HepG2 (cell line): ENCODE data around the gene CNOT6. TPM values are rescaled to one million over a fixed set of nuclear protein-coding genes. Genes with fewer than 3 reads are reported as not detected.

Experiments
- ATAC-seq: fragments of 200-7000 bp; cut with Tn5 transposase; 3 replicates; pipeline ENCODE4 v1.9.1; 2020; ENCODE audit warnings: mild to moderate bottlenecking, moderate library complexity
- BruUV-seq: library from RNA; stranded (reverse); fragments of 400-500 nt; replicated peaks from 2 replicates; lab custom pipeline; 2021; lab: Mats Ljungman, UMichigan
- CTCF ChIA-PET: fragments of 300-600 bp; formaldehyde crosslinking; extraction: SDS; loops from one replicate; lab custom pipeline; 2021; ENCODE audit warnings: low total read pairs, inconsistent platforms, low intra/inter-chr PET ratio; lab: Yijun Ruan, JAX
- POLR2A ChIA-PET: fragments of 350-600 bp; sonication (Branson Sonifier 250); formaldehyde crosslinking; loops from one replicate; lab custom pipeline; 2020; ENCODE audit warnings: antibody characterized with exemption, inconsistent platforms; lab: Yijun Ruan, JAX
- DNase-seq: peaks from one replicate; pipeline ENCODE4 v3.0.0-alpha.2; 2015; ENCODE audit warnings: low spot score
- FAIRE-seq: peaks from 3 replicates; lab custom pipeline; 2011; peaks lifted over from hg19 to GRCh38; lab: Jason Lieb, UNC
- H2AFZ ChIP-seq: one replicate; pipeline ENCODE4 v1.6.1; 2011; ENCODE audit warnings: low read length, inconsistent platforms
- H3K27ac ChIP-seq: fragments of 300-600 bp; 3 replicates; pipeline ENCODE4 v1.8.0; 2011; ENCODE audit warnings: mixed run types, mild to moderate bottlenecking, mixed read lengths, low read length, inconsistent platforms; ENCODE audit not compliant: insufficient read depth; ENCODE audit errors: extremely low read length
- H3K27me3 ChIP-seq, 2 experiments: fragments of 200-600 bp in 1 of 2; 2 replicates in 1 of 2; 3 replicates in 1 of 2; pipeline versions ENCODE4 v1.6.0 to v1.8.0; 2011; ENCODE audit warnings: low read length in 2 of 2, mild to moderate bottlenecking in 2 of 2, moderate library complexity in 2 of 2, inconsistent platforms in 1 of 2; ENCODE audit not compliant: insufficient read depth in 2 of 2, control insufficient read depth in 1 of 2
- H3K36me3 ChIP-seq, 2 experiments: fragments of 200-600 bp in 1 of 2; replicated peaks in 1 of 2; 2 replicates in 1 of 2; 3 replicates in 1 of 2; pipeline versions ENCODE4 v1.5.1 to v1.8.0; 2011; ENCODE audit warnings: low read length in 2 of 2, inconsistent platforms in 1 of 2; ENCODE audit not compliant: insufficient read depth in 2 of 2, control insufficient read depth in 1 of 2
- H3K4me1 ChIP-seq: 2 replicates; pipeline ENCODE4 v1.5.1; 2012; ENCODE audit warnings: low read length, inconsistent platforms; ENCODE audit not compliant: insufficient read depth
- H3K4me2 ChIP-seq: 2 replicates; pipeline ENCODE4 v1.6.0; 2011; ENCODE audit warnings: low read depth, low read length, inconsistent platforms
- H3K4me3 ChIP-seq, 3 experiments: fragments of 200-600 bp in 1 of 3; sonication (generic), shearing (Covaris generic) in 1 of 3; replicated peaks in 1 of 3; 2 replicates each; pipeline ENCODE4 v1.5.1; 2011 to 2016; ENCODE audit warnings: low read length in 3 of 3, inconsistent platforms in 2 of 3, low read depth in 2 of 3, mild to moderate bottlenecking in 2 of 3, control low read depth in 1 of 3, mixed read lengths in 1 of 3; ENCODE audit not compliant: insufficient read depth in 1 of 3
- H3K79me2 ChIP-seq: one replicate; pipeline ENCODE4 v1.6.1; 2011; ENCODE audit warnings: low read length, inconsistent platforms; ENCODE audit not compliant: insufficient read depth
- H3K9ac ChIP-seq: 2 replicates; pipeline ENCODE4 v1.6.0; 2011; ENCODE audit warnings: mild to moderate bottlenecking, low read depth, low read length, inconsistent platforms; ENCODE audit not compliant: insufficient read depth
- H3K9me3 ChIP-seq: 2 replicates; pipeline ENCODE4 v1.5.1; 2012; ENCODE audit warnings: mild to moderate bottlenecking, low read length
- H4K20me1 ChIP-seq: 2 replicates; pipeline ENCODE4 v1.6.0; 2011; ENCODE audit warnings: inconsistent platforms, mild to moderate bottlenecking, low read length, moderate library complexity; ENCODE audit not compliant: insufficient read depth
- EED ChIP-seq: sonication (generic); formaldehyde crosslinking; IDR thresholded peaks from 2 replicates; pipeline ENCODE4 v1.5.0; 2020; ENCODE audit warnings: mild to moderate bottlenecking, missing genetic modification reagents
- MIER3 ChIP-seq: IDR thresholded peaks from 2 replicates; pipeline ENCODE4 v1.6.1; 2016; ENCODE audit warnings: missing compliant biosample characterization, borderline replicate concordance
- NCOR1 ChIP-seq: fragments of 200-600 bp; sonication (generic); IDR thresholded peaks from 2 replicates; pipeline ENCODE4 v1.7.0; 2017; ENCODE audit warnings: antibody characterized with exemption, low read length, borderline replicate concordance
- PAWR ChIP-seq: sonication (generic); formaldehyde crosslinking; IDR thresholded peaks from 2 replicates; pipeline ENCODE4 v1.4.0; 2020; ENCODE audit warnings: missing genetic modification reagents, mild to moderate bottlenecking, borderline replicate concordance
- PRPF4 ChIP-seq: fragments of 200-400 bp; formaldehyde crosslinking; IDR thresholded peaks from 2 replicates; pipeline ENCODE4 v1.6.1; 2016; ENCODE audit warnings: low read length, low read depth; ENCODE audit not compliant: poor library complexity, severe bottlenecking
- RAD51 ChIP-seq: fragments of 450-650 bp; IDR thresholded peaks from 2 replicates; pipeline ENCODE4 v1.6.1; 2016; ENCODE audit warnings: borderline replicate concordance
- RFX5 ChIP-seq: IDR thresholded peaks from 2 replicates; pipeline ENCODE4 v1.6.1; 2011; ENCODE audit warnings: low read depth, low read length, improper control_type of control experiment
- SAP130 ChIP-seq: IDR thresholded peaks from 2 replicates; pipeline ENCODE4 v1.6.1; 2016; ENCODE audit warnings: low read depth
- SNRNP70 ChIP-seq: fragments of 200-400 bp; formaldehyde crosslinking; IDR thresholded peaks from 2 replicates; pipeline ENCODE4 v1.6.1; 2017; ENCODE audit warnings: mild to moderate bottlenecking, low read depth, low read length, moderate library complexity
- ZFP37 ChIP-seq: sonication (generic); formaldehyde crosslinking; IDR thresholded peaks from 2 replicates; pipeline ENCODE4 v1.4.0; 2020; ENCODE audit warnings: missing genetic modification reagents, borderline replicate concordance
- ZNF121 ChIP-seq: sonication (generic); formaldehyde crosslinking; IDR thresholded peaks from 2 replicates; pipeline ENCODE4 v1.5.0; 2020; ENCODE audit warnings: mild to moderate bottlenecking, missing genetic modification reagents
- ZNF253 ChIP-seq: sonication (generic); formaldehyde crosslinking; IDR thresholded peaks from 2 replicates; pipeline ENCODE4 v1.8.0; 2022; ENCODE audit warnings: mild to moderate bottlenecking, missing genetic modification reagents, borderline replicate concordance
- ZNF414 ChIP-seq: sonication (generic); formaldehyde crosslinking; IDR thresholded peaks from 2 replicates; pipeline ENCODE4 v1.5.0; 2020; ENCODE audit warnings: missing genetic modification reagents
- ZNF501 ChIP-seq: sonication (generic); formaldehyde crosslinking; IDR thresholded peaks from 2 replicates; pipeline ENCODE4 v1.5.1; 2020; ENCODE audit warnings: mild to moderate bottlenecking, moderate library complexity, missing genetic modification reagents
- ZNF546 ChIP-seq: sonication (generic); formaldehyde crosslinking; conservative IDR thresholded peaks from 2 replicates; pipeline ENCODE4 v1.8.1; 2023; ENCODE audit warnings: mild to moderate bottlenecking, missing genetic modification reagents
- ZNF770 ChIP-seq: sonication (generic); formaldehyde crosslinking; IDR thresholded peaks from 2 replicates; pipeline ENCODE4 v1.5.0; 2020; ENCODE audit warnings: mild to moderate bottlenecking, missing genetic modification reagents
- ZNF773 ChIP-seq: sonication (generic); formaldehyde crosslinking; IDR thresholded peaks from 2 replicates; pipeline ENCODE4 v1.4.0; 2020; ENCODE audit warnings: missing genetic modification reagents, borderline replicate concordance
- ZNF776 ChIP-seq: sonication (generic); formaldehyde crosslinking; IDR thresholded peaks from 2 replicates; pipeline ENCODE4 v1.4.0; 2020; ENCODE audit warnings: mild to moderate bottlenecking, missing genetic modification reagents
- WGBS: methylation state at CpG from one replicate; pipeline ENCODE4 v1.1.6; 2017; ENCODE audit warnings: low lambda C conversion rate; 5-methylcytosine and 5-hydroxymethylcytosine counted together
- in situ Hi-C: cut with HindIII; loops from 2 replicates; pipeline ENCODE4 v1.10.0; 2017; ENCODE audit warnings: low pct_unique_long_range_greater_than_20kb; ENCODE audit not compliant: extremely low pct_ligation_motif_present
- intact Hi-C: fragments of 100-400 bp; cut with micrococcal nuclease; formaldehyde crosslinking; loops from one replicate; pipeline ENCODE4 v1.10.0; 2022; ENCODE audit not compliant: unreplicated experiment
- polyA plus RNA-seq, 8 experiments: library from polyadenylated mRNA; depleted of rRNA in 3 of 8; stranded (reverse) in 7 of 8; unstranded in 1 of 8; fragments of >200 nt; fragmentation: Illumina TruSeq in 4 of 8; extraction: Trizol in 4 of 8; gene quantifications; 2 replicates each; pipeline versions ENCODE4 v1.2.1 to v1.2.3, GENCODE V29; 2011 to 2016; ENCODE audit warnings: low read depth in 4 of 8, missing spikeins in 1 of 8, mixed read lengths in 1 of 8; ENCODE audit not compliant: insufficient read depth in 1 of 8
- total RNA-seq, 5 experiments: library from RNA; depleted of rRNA; stranded (reverse); fragments of >200 nt; fragmentation: Illumina TruSeq; extraction: Trizol; gene quantifications; 2 replicates each; pipeline ENCODE4 v1.2.3, GENCODE V29; 2016; ENCODE audit warnings: low read depth in 1 of 5
- TF ChIP-seq, protein P1 (sequence below): sonication (generic); formaldehyde crosslinking; IDR thresholded peaks from 2 replicates; pipeline ENCODE4 v1.4.0; 2020; ENCODE audit warnings: mild to moderate bottlenecking, low read depth, missing genetic modification reagents

Gene CNOT6
- total and polyA plus RNA-seq, 2 of the 13 experiments (the other 11 are each of a cell fraction or from before 2014, with no cell fraction given), result 8.8 to 9.1 TPM

DNA sequence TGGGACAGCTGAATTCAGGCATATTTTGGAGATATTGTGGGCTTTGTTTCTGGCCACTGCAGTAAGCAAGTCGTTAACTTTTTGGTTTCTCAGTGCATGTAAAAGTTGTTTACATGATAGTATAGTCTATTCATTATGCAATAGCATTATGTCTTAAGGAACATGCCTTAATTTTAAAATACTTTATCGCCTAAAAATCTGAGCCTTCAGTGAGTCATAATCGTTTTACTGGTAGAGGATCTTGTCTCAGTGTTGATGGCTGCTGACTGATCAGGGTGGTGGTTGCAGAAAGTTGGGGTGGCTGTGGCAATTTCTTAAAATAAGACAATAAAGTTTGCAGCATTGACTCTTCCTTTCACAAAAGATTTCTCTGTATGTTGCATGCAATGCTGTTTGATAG lies 92.0 kb downstream of the CNOT6 start:
- FAIRE-seq, result no peak
- no peak overlapping the region for H3K4me3 ChIP-seq
- H3K27ac ChIP-seq, result no peak overlapping the region
- H3K4me2 ChIP-seq, result no peak overlapping the region
- BruUV-seq, result no TSS peak
- no peaks in the 10 kb centered on the region for H3K36me3 ChIP-seq
- intact Hi-C loops, result no loop called here
- H3K4me1 ChIP-seq, result peaks cover 10% of the 10 kb centered on the region; the same call in 1 of the 2 replicates
- no peak for ATAC-seq
- no peaks in the 10 kb centered on the region for H4K20me1 ChIP-seq
- no peak overlapping the region for H3K9ac ChIP-seq
- WGBS, result 24% methylated on average over 3 of the region's 3 CpGs
- H3K79me2 ChIP-seq, result no peaks in the 10 kb centered on the region
- H3K27me3 ChIP-seq, result peaks cover 8 to 30% of the 10 kb centered on the region in 2 experiments
- ChIA-PET POLR2A (no interaction called here), CTCF (no interaction called here)
- no peaks in the 10 kb centered on the region for H3K9me3 ChIP-seq
- TF ChIP-seq PRPF4 (no peak), MIER3 (CRISPR knock-in tag) (no peak), ZNF414 (CRISPR knock-in tag) (no peak), ZNF776 (CRISPR knock-in tag) (no peak), ZNF121 (CRISPR knock-in tag) (no peak), EED (CRISPR knock-in tag) (no peak), ZNF773 (no peak), PAWR (CRISPR knock-in tag) (no peak), ZNF546 (CRISPR knock-in tag) (no peak), RFX5 (no peak), ZNF253 (CRISPR knock-in tag) (no peak), RAD51 (no peak), ZNF501 (CRISPR knock-in tag) (no peak), SAP130 (CRISPR knock-in tag) (no peak), SNRNP70 (no peak), ZNF770 (CRISPR knock-in tag) (no peak), NCOR1 (no peak), ZFP37 (CRISPR knock-in tag) (no peak)
- TF ChIP-seq, protein P1, sequence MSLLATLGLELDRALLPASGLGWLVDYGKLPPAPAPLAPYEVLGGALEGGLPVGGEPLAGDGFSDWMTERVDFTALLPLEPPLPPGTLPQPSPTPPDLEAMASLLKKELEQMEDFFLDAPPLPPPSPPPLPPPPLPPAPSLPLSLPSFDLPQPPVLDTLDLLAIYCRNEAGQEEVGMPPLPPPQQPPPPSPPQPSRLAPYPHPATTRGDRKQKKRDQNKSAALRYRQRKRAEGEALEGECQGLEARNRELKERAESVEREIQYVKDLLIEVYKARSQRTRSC (CRISPR knock-in tag), result no peak
- in situ Hi-C loops, result no loop called here
- no peak overlapping the region for H2AFZ ChIP-seq
- no peak for DNase-seq
